Activated CD4-positive, alpha-beta T cell treated with anti-CD3 and anti-CD28 coated beads, Interleukin-2, amount 10 ng/mL, durations not matched to agents 24 days and 14 days (primary cell): ENCODE results near the gene CIBAR2. TPM values are rescaled to one million over a fixed set of nuclear protein-coding genes. Genes with fewer than 3 reads are reported as not detected.

Source experiments
- DNase-seq: peaks from one replicate; pipeline ENCODE4 v3.0.0; 2022
- H3K27ac Mint-ChIP-seq: one replicate; pipeline ENCODE4 v1.8.0; 2022; ENCODE audit warnings: mild to moderate bottlenecking, mixed read lengths
- H3K27me3 Mint-ChIP-seq: one replicate; pipeline ENCODE4 v1.8.0; 2022; ENCODE audit warnings: mixed read lengths
- H3K36me3 Mint-ChIP-seq: one replicate; pipeline ENCODE4 v1.8.0; 2022; ENCODE audit warnings: low read depth, mild to moderate bottlenecking, mixed read lengths
- H3K4me1 Mint-ChIP-seq: one replicate; pipeline ENCODE4 v1.8.0; 2021; ENCODE audit warnings: mixed read lengths
- H3K4me3 Mint-ChIP-seq: one replicate; pipeline ENCODE4 v1.8.0; 2022; ENCODE audit warnings: mild to moderate bottlenecking, moderate library complexity, mixed read lengths
- H3K9me3 Mint-ChIP-seq: one replicate; pipeline ENCODE4 v1.8.0; 2021; ENCODE audit warnings: mixed read lengths
- intact Hi-C: fragments of 100-400 bp; cut with micrococcal nuclease; formaldehyde crosslinking; loops from one replicate; pipeline ENCODE4 v1.15.1; 2023
- total RNA-seq: library from RNA; stranded (reverse); gene quantifications from 2 replicates; pipeline ENCODE4 v1.2.3, GENCODE V29; 2022

CIBAR2 gene
- total RNA-seq, 1 donor from 2014 or later, result not detected

- H3K36me3 Mint-ChIP-seq, result no peaks in the 10 kb centered on the region
- no peak overlapping the region for H3K27ac Mint-ChIP-seq
- no peak overlapping the region for H3K4me3 Mint-ChIP-seq
- no peak for DNase-seq
- no peaks in the 10 kb centered on the region for H3K27me3 Mint-ChIP-seq
- intact Hi-C loops, result no loop called here
- no peaks in the 10 kb centered on the region for H3K4me1 Mint-ChIP-seq
- no peaks in the 10 kb centered on the region for H3K9me3 Mint-ChIP-seq
These were observed 37.5 kb upstream of the CIBAR2 start for GRCh38 chr16:85149776-85150175.

GRCh38 chr16:85148931-85149330 is 36.7 kb upstream of the CIBAR2 start:
- DNase-seq, result no peak
- H3K36me3 Mint-ChIP-seq, result no peaks in the 10 kb centered on the region
- H3K9me3 Mint-ChIP-seq, result no peaks in the 10 kb centered on the region
- H3K27me3 Mint-ChIP-seq, result no peaks in the 10 kb centered on the region
- intact Hi-C loops, result no loop called here
- H3K4me1 Mint-ChIP-seq, result no peaks in the 10 kb centered on the region
- H3K27ac Mint-ChIP-seq, result no peak overlapping the region
- no peak overlapping the region for H3K4me3 Mint-ChIP-seq

GRCh38 chr16:85146922-85147651 is 34.8 kb upstream of the CIBAR2 start:
- Mint-ChIP-seq H3K36me3 (no peaks in the 10 kb centered on the region), H3K4me1 (no peaks in the 10 kb centered on the region), H3K9me3 (no peaks in the 10 kb centered on the region), H3K4me3 (no peak overlapping the region), H3K27me3 (no peaks in the 10 kb centered on the region), H3K27ac (no peak overlapping the region)
- intact Hi-C loops, result no loop called here
- DNase-seq, result no peak

- Mint-ChIP-seq H3K27me3 (no peaks in the 10 kb centered on the region), H3K4me1 (no peaks in the 10 kb centered on the region), H3K27ac (no peak overlapping the region), H3K9me3 (no peaks in the 10 kb centered on the region), H3K36me3 (no peaks in the 10 kb centered on the region), H3K4me3 (no peak overlapping the region)
- intact Hi-C loops, result no loop called here
- no peak for DNase-seq
These were observed 34.2 kb upstream of the CIBAR2 start for GRCh38 chr16:85146532-85146797.

GRCh38 chr16:85145734-85146531 is 33.7 kb upstream of the CIBAR2 start:
- Mint-ChIP-seq H3K4me1 (no peaks in the 10 kb centered on the region), H3K27me3 (no peaks in the 10 kb centered on the region), H3K36me3 (no peaks in the 10 kb centered on the region), H3K27ac (no peak overlapping the region), H3K9me3 (no peaks in the 10 kb centered on the region), H3K4me3 (no peak overlapping the region)
- DNase-seq, result no peak
- intact Hi-C loops, result no loop called here

- no peak for DNase-seq
- Mint-ChIP-seq H3K4me1 (no peaks in the 10 kb centered on the region), H3K4me3 (no peak overlapping the region), H3K36me3 (no peaks in the 10 kb centered on the region), H3K9me3 (no peaks in the 10 kb centered on the region), H3K27ac (no peak overlapping the region), H3K27me3 (no peaks in the 10 kb centered on the region)
- intact Hi-C loops, result no loop called here
These were observed 32.9 kb upstream of the CIBAR2 start for GRCh38 chr16:85145188-85145587.

GRCh38 chr16:85144026-85144915 is 32.0 kb upstream of the CIBAR2 start:
- intact Hi-C loops, result no loop called here
- no peaks in the 10 kb centered on the region for H3K36me3 Mint-ChIP-seq
- H3K27me3 Mint-ChIP-seq, result peaks cover 6% of the 10 kb centered on the region
- H3K4me1 Mint-ChIP-seq, result peaks cover 2% of the 10 kb centered on the region
- no peak overlapping the region for H3K27ac Mint-ChIP-seq
- H3K4me3 Mint-ChIP-seq, result no peak overlapping the region
- H3K9me3 Mint-ChIP-seq, result no peaks in the 10 kb centered on the region
- DNase-seq, result no peak

- no peak overlapping the region for H3K4me3 Mint-ChIP-seq
- H3K9me3 Mint-ChIP-seq, result no peaks in the 10 kb centered on the region
- H3K36me3 Mint-ChIP-seq, result no peaks in the 10 kb centered on the region
- intact Hi-C loops, result no loop called here
- no peak overlapping the region for H3K27ac Mint-ChIP-seq
- peaks cover 2% of the 10 kb centered on the region for H3K4me1 Mint-ChIP-seq
- peaks cover 21% of the 10 kb centered on the region for H3K27me3 Mint-ChIP-seq
- DNase-seq, result no peak
These were observed 30.5 kb upstream of the CIBAR2 start for GRCh38 chr16:85142771-85143211.

- H3K9me3 Mint-ChIP-seq, result no peaks in the 10 kb centered on the region
- H3K27ac Mint-ChIP-seq, result no peak overlapping the region
- intact Hi-C loops, result no loop called here
- peaks cover 23% of the 10 kb centered on the region for H3K27me3 Mint-ChIP-seq
- no peak for DNase-seq
- H3K4me1 Mint-ChIP-seq, result peaks cover 2% of the 10 kb centered on the region
- no peaks in the 10 kb centered on the region for H3K36me3 Mint-ChIP-seq
- H3K4me3 Mint-ChIP-seq, result no peak overlapping the region
These were observed 29.8 kb upstream of the CIBAR2 start for GRCh38 chr16:85142129-85142513.

GRCh38 chr16:85141491-85142128 is 29.3 kb upstream of the CIBAR2 start:
- Mint-ChIP-seq H3K27me3 (peaks cover 26% of the 10 kb centered on the region), H3K4me3 (no peak overlapping the region), H3K9me3 (no peaks in the 10 kb centered on the region), H3K36me3 (no peaks in the 10 kb centered on the region), H3K4me1 (peaks cover 4% of the 10 kb centered on the region), H3K27ac (no peak overlapping the region)
- DNase-seq, result no peak
- intact Hi-C loops, result no loop called here

GRCh38 chr16:85140455-85141012 is 28.3 kb upstream of the CIBAR2 start:
- Mint-ChIP-seq H3K36me3 (no peaks in the 10 kb centered on the region), H3K27me3 (peaks cover 37% of the 10 kb centered on the region), H3K4me3 (no peak overlapping the region), H3K4me1 (peaks cover 4% of the 10 kb centered on the region), H3K27ac (no peak overlapping the region), H3K9me3 (no peaks in the 10 kb centered on the region)
- no peak for DNase-seq
- intact Hi-C loops, result no loop called here

GRCh38 chr16:85139881-85140339 is 27.6 kb upstream of the CIBAR2 start:
- peaks cover 38% of the 10 kb centered on the region for H3K27me3 Mint-ChIP-seq
- H3K9me3 Mint-ChIP-seq, result no peaks in the 10 kb centered on the region
- intact Hi-C loops, result no loop called here
- H3K4me1 Mint-ChIP-seq, result peaks cover 4% of the 10 kb centered on the region
- DNase-seq, result no peak
- no peak overlapping the region for H3K4me3 Mint-ChIP-seq
- no peak overlapping the region for H3K27ac Mint-ChIP-seq
- H3K36me3 Mint-ChIP-seq, result no peaks in the 10 kb centered on the region

GRCh38 chr16:85138825-85139627 is 26.8 kb upstream of the CIBAR2 start:
- H3K27me3 Mint-ChIP-seq, result peaks cover 38% of the 10 kb centered on the region
- H3K9me3 Mint-ChIP-seq, result no peaks in the 10 kb centered on the region
- peaks cover 4% of the 10 kb centered on the region for H3K4me1 Mint-ChIP-seq
- no peak for DNase-seq
- no peak overlapping the region for H3K4me3 Mint-ChIP-seq
- intact Hi-C loops, result no loop called here
- H3K27ac Mint-ChIP-seq, result no peak overlapping the region
- no peaks in the 10 kb centered on the region for H3K36me3 Mint-ChIP-seq
